ENCODE data around the gene RGS9BP.
"Not testable (repeated sequence)": the region's sequence is repeated elsewhere in the genome, so short reads cannot be mapped to it uniquely, and the experiment has no call there.

The RGS9BP gene

DNA sequence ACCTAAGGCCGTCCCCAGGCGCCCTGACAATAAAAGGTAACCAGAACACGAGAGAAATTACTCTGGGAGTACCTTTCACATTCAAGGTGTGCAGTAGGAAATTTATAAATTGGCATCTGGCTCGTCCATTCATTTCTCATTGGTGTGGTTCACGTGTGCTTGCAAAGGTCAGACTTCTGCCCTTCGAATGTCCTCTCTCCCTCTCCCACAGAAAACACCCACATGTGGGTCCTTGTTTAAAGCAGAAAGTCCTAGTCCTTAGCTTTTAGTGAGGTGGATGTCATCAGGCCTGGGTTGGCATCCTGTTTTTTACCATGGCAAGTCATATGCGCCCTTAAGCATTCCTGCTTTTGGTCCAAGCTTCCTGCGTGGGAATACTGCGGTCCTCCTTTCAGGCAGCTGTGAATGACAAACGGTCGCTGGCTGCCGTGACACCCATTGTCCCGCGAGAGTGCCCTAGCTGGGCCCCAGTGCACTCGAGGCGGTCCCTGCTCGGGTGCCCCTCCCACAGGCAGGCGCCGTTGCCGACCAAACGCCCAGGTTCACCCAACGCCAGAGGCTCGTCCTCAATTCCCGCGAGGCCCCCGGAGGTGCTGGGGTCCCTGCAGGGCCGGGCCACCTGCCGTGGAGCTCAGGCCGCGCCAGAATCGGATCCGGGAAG, 15.8 kb downstream of the RGS9BP start, which contains the start of gene NUDT19:
Gene NUDT19, plus strand, starts transcription at position 531 of the 661 bp plus-strand sequence. CDS start 140 bp downstream, outside the sequence.
- TF ChIP-seq, protein P1, sequence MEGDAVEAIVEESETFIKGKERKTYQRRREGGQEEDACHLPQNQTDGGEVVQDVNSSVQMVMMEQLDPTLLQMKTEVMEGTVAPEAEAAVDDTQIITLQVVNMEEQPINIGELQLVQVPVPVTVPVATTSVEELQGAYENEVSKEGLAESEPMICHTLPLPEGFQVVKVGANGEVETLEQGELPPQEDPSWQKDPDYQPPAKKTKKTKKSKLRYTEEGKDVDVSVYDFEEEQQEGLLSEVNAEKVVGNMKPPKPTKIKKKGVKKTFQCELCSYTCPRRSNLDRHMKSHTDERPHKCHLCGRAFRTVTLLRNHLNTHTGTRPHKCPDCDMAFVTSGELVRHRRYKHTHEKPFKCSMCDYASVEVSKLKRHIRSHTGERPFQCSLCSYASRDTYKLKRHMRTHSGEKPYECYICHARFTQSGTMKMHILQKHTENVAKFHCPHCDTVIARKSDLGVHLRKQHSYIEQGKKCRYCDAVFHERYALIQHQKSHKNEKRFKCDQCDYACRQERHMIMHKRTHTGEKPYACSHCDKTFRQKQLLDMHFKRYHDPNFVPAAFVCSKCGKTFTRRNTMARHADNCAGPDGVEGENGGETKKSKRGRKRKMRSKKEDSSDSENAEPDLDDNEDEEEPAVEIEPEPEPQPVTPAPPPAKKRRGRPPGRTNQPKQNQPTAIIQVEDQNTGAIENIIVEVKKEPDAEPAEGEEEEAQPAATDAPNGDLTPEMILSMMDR (conservative IDR thresholded peaks at IDR 0.05; ENCODE audit: low read depth) = no peak
- peak; percentile 81 for DNase-seq (ENCODE audit: low spot score)
- H3K27ac ChIP-seq = peak within 1 kb of the TSS; percentile 86
- ChIA-PET POLR2A (ENCODE audit: low non-redundant PET) (interaction anchor here (1.0 kb wide), 1 partner anchor 15 kb away, joined by 9 read pairs; the partner anchor contains the start of gene RGS9BP), CTCF (interaction anchor here (0.7 kb wide), 2 partner anchors 10 to 185 kb away, joined by 3 read pairs; no protein-coding TSS in a partner anchor)

DNA sequence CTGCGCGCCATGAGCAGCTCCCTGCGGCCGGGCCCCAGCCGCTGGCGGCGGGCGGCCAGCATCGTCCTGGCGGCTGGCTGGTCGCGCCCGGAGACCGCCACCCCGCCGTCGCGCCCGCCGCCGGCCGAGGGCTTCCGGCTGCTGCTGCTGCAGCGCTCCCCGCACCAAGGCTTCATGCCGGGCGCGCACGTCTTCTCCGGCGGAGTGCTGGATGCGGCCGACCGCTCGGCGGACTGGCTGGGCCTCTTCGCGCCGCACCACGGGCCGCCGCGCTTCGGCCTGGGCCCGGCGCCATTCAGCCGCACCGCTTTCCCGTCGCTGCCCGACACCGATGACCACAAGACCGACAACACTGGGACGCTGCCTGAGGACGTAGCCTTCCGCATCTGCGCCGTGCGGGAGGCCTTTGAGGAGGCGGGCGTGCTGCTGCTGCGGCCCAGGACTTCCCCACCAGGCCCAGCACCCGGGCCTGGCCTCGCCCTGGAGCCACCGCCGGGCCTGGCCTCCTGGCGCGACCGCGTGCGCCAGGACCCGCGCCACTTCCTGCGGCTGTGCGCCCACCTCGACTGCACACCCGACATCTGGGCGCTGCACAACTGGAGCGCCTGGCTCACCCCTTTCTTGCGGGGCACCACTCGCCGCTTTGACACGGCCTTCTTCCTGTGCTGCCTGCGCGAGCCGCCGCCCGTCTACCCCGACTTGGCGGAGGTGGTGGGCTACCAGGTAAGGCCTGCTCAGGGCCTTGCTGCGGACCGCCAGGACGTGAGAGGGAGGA, 16.5 kb downstream of the RGS9BP start:
- TF ChIP-seq, protein P1 (conservative IDR thresholded peaks at IDR 0.05; ENCODE audit: low read depth) = no peak
- no peak for DNase-seq (ENCODE audit: low spot score)
- POLR2A ChIA-PET (ENCODE audit: low non-redundant PET) = interaction anchor here (1.0 kb wide), 1 partner anchor 16 kb away, joined by 9 read pairs; the partner anchor contains the start of gene RGS9BP
- CTCF ChIA-PET = interaction anchor here (0.7 kb wide), 2 partner anchors 10 to 185 kb away, joined by 3 read pairs; no protein-coding TSS in a partner anchor
- peak overlapping the region; percentile 86 for H3K27ac ChIP-seq

DNA sequence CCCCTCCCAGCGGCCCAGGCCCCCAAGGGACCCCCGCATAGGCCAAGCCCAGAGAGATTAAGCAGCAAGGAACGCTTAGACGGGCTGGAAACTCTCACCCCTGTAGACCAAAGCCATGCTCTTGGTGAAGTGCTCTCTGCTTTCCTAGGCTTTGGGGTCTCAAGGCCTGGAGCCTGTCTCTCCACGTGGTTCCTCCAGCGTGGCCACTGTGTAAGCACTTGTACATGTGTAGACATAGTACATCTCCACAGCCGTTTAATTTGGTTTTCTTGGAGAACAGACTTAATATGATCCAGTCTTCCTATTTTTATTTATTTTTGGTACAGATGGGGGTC, 17.0 kb downstream of the RGS9BP start:
- CTCF ChIA-PET = no interaction called here
- H3K27ac ChIP-seq = peak overlapping the region; percentile 86
- POLR2A ChIA-PET (ENCODE audit: low non-redundant PET) = no interaction called here
- DNase-seq (ENCODE audit: low spot score) = no peak
- TF ChIP-seq, protein P1 (conservative IDR thresholded peaks at IDR 0.05; ENCODE audit: low read depth) = no peak

DNA sequence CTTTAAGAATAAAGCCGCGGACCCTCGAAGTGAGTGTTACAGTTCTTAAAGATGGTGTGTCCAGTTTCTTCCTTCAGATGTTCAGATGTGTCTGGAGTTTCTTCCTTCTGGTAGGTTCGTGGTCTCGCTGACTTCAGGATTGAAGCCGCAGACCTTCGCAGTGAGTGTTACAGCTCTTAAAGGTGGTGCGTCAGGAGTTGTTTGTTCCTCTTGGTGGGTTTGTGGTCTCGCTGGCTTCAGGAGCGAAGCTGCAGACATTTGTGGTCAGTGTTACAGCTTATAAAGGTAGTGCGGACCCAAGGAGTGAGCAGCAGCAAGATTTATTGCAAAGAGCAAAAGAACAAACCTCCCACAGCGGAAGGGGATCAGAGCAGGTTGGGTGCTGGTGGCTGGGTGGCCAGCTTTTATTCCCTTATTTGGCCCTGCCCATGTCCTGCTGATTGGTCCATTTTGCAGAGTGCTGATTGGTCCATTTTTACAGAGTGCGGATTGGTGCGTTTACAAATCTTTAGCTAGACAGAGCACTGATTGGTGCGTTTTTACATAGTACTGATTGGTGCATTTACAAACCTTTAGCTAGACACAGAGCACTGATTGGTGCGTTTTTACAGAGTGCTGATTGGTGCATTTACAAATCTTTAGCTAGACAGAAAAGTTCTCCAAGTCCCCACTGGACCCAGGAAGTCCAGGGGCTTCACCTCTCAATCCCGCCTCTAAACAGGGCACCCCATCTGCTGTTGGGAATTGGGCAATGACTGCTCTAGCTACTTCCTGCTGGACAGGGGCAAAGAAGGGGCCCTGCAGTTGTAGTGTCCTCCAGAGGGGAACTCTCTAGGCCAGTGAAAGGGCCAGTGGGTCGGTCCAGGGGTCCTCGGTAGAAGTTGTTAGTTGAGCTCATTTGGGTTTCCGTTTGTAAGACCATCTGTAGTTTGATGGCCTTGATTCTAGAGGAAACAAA, 17.8 kb downstream of the RGS9BP start:
- POLR2A ChIA-PET (ENCODE audit: low non-redundant PET); CTCF ChIA-PET: not testable (repeated sequence)
- peak overlapping the region; percentile 44 for H3K27ac ChIP-seq

DNA sequence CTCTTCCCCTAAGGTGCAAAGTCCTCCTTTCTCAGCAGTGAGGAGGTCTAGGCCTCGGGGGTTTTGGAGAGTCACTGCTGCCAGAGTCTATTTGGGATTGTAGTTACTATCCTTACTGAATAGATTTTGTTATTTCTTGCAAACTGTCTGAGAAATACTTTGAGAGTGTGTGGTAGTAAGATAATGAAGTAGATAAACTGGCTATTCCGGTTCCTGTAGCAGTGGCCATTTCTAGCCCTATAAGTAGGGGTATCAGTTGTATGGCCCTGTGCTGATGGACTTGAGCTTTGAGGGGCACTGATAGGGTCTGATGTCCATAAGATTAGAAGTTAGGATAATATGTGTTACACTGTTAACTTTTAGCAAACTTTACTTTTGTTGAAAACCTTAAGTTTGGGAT, 18.7 kb downstream of the RGS9BP start:
- POLR2A ChIA-PET (ENCODE audit: low non-redundant PET) = interaction anchor here (0.6 kb wide), 1 partner anchor 21 kb away, joined by 4 read pairs; no protein-coding TSS in a partner anchor
- DNase-seq (ENCODE audit: low spot score); CTCF ChIA-PET; H3K27ac ChIP-seq: not testable (repeated sequence)

More for the DNA sequence above, 17.8 kb downstream of the RGS9BP start:
- not testable (repeated sequence) for DNase-seq (ENCODE audit: low spot score)

DNA sequence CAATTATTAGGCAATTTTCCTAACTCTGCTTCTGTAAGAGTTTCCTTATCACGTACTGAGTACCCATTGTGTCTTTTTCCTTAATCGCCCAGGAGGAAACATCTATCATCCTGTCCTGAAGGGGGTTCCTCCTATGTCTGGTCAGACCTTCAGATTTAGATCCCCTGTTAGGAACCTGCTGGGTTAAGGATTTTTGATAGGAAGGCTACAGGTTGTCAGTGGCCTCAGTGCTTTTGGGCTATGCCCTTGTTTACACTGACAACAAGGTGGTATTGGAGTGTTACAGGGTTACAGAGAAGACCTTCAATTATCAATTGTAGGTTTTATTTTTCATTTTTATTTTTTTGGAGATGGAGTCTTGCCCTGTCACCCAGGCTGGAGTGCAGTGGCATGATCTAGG, 19.2 kb downstream of the RGS9BP start:
- CTCF ChIA-PET; H3K27ac ChIP-seq; DNase-seq (ENCODE audit: low spot score): not testable (repeated sequence)
- POLR2A ChIA-PET (ENCODE audit: low non-redundant PET) = interaction anchor here (0.6 kb wide), 1 partner anchor 21 kb away, joined by 4 read pairs; no protein-coding TSS in a partner anchor

DNA sequence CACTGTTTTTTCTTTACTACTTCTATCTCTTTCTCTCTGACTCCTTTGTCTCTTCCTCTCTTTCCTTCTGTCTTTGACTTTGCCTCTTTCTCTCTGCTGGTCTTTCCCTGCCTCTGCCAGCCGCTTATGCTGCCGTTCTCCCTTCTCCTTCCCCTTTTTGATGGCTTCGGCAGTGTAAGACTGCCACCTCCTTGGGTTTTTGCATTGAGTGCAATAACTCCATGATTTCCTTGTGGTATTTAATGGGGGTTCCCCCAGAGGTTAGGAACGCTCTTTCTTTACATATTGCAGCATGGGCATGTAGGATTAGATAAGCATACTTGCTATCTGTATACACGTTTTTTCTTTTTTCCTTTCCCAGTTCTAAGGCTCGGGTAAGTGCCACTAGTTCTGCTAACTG, 19.9 kb downstream of the RGS9BP start:
- CTCF ChIA-PET, H3K27ac ChIP-seq: not testable (repeated sequence)

DNA sequence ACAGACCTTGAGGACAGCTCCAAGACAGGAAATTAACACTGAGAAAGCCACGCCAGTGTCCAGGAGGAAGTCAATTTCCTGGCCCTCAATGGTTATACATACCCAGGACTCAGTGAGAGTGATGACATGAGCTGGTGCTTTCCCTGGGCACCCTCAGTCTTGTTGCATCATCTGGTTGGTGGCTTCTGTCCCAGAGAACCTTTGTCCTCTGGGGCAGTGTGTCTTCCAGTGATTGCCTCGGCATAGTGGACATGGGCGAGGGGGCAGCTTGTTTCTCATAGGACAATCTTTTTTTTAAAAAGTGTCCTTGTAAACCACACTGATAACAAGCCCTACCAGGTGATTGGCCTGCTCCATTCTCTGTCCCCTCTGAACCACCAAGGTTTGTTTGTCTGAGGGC, 21.1 kb downstream of the RGS9BP start:
- POLR2A ChIA-PET (ENCODE audit: low non-redundant PET); DNase-seq (ENCODE audit: low spot score); H3K27ac ChIP-seq: not testable (repeated sequence)
- CTCF ChIA-PET = interaction anchor here (0.6 kb wide), 1 partner anchor 10 kb away, joined by 3 read pairs; no protein-coding TSS in a partner anchor

More for the DNA sequence above, 19.9 kb downstream of the RGS9BP start:
- DNase-seq (ENCODE audit: low spot score); POLR2A ChIA-PET (ENCODE audit: low non-redundant PET): not testable (repeated sequence)

DNA sequence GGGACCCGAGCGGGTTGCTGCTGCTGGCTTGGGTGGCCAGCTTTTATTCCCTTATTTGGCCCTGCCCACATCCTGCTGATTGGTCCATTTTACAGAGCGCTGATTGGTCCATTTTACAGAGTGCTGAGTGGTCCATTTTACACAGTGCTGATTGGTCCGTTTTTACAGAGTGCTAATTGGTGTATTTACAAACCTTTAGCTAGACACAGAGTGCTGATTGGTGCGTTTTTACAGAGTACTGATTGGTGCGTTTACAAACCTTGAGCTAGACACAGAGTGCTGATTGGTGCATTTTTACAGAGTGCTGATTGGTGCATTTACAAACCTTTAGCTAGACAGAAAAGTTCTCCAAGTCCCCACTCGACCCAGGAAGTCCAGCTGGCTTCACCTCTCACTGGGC, 24.5 kb downstream of the RGS9BP start:
- DNase-seq (ENCODE audit: low spot score); CTCF ChIA-PET; POLR2A ChIA-PET (ENCODE audit: low non-redundant PET): not testable (repeated sequence)
- peak overlapping the region; percentile 23; the same call in 1 of the 2 replicates for H3K27ac ChIP-seq
